Measurements from ENCODE around the gene TMEM38B.

TMEM38B gene

GRCh38 chr9:105694190-105694847 lies at the start of gene TMEM38B:
Gene TMEM38B, plus strand, starts transcription at chr9:105694541. Its CDS starts 120 bp downstream, at chr9:105694661.
- peak; percentile 80 for DNase-seq

- DNase-seq, result no peak
Measured at GRCh38 chr9:105646879-105647594, 47.3 kb upstream of the TMEM38B start.

GRCh38 chr9:105647595-105648349 lies 46.6 kb upstream of the TMEM38B start:
- DNase-seq, result no peak

GRCh38 chr9:105651806-105652205 lies 42.5 kb upstream of the TMEM38B start:
- no peak for DNase-seq

GRCh38 chr9:105656131-105656921 lies 38.0 kb upstream of the TMEM38B start:
- DNase-seq, result no peak

GRCh38 chr9:105658351-105658750 lies 36.0 kb upstream of the TMEM38B start:
- DNase-seq, result no peak

GRCh38 chr9:105661011-105661410 lies 33.3 kb upstream of the TMEM38B start:
- DNase-seq, result no peak

GRCh38 chr9:105662184-105663104 lies 31.9 kb upstream of the TMEM38B start, which contains the start of gene TAL2:
Gene TAL2, plus strand, starts transcription at chr9:105662457. Its CDS starts 40 bp downstream, at chr9:105662497.
- no peak for DNase-seq

GRCh38 chr9:105663914-105664313 lies 30.4 kb upstream of the TMEM38B start:
- no peak for DNase-seq

- DNase-seq, result no peak
Measured at GRCh38 chr9:105667867-105668266, 26.5 kb upstream of the TMEM38B start.

- DNase-seq, result no peak
Measured at GRCh38 chr9:105670315-105670714, 24.0 kb upstream of the TMEM38B start.

- DNase-seq, result no peak
Measured at GRCh38 chr9:105670775-105671174, 23.6 kb upstream of the TMEM38B start.

GRCh38 chr9:105672711-105673234 lies 21.6 kb upstream of the TMEM38B start:
- no peak for DNase-seq

- no peak for DNase-seq
Measured at GRCh38 chr9:105673850-105674387, 20.4 kb upstream of the TMEM38B start.

- no peak for DNase-seq
Measured at GRCh38 chr9:105676351-105676923, 17.9 kb upstream of the TMEM38B start.

GRCh38 chr9:105678163-105678562 lies 16.2 kb upstream of the TMEM38B start:
- DNase-seq, result no peak

GRCh38 chr9:105678781-105679180 lies 15.6 kb upstream of the TMEM38B start:
- DNase-seq, result no peak

GRCh38 chr9:105679257-105680022 lies 14.9 kb upstream of the TMEM38B start:
- DNase-seq, result no peak

GRCh38 chr9:105681313-105681712 lies 13.0 kb upstream of the TMEM38B start:
- no peak for DNase-seq

GRCh38 chr9:105681724-105682123 lies 12.6 kb upstream of the TMEM38B start:
- no peak for DNase-seq

Measured in stimulated activated CD4-positive, alpha-beta T cell treated with anti-CD3 and anti-CD28 coated beads, Interleukin-12 subunit alpha, Interleukin-12 subunit beta, amount 100 ng/mL, for 4 hours (primary cell).